A673 (cell line): ENCODE measurements around the gene ANKS3. TPM values are rescaled to one million over a fixed set of nuclear protein-coding genes. Genes with fewer than 3 reads are reported as not detected.

Experiments
- BruUV-seq: library from RNA; stranded (reverse); fragments of 400-500 nt; replicated peaks from 2 replicates; lab custom pipeline; 2021; lab: Mats Ljungman, UMichigan
- CTCF ChIA-PET: fragments of 300-600 bp; sonication (Branson Sonifier 250); formaldehyde crosslinking; loops from one replicate; lab custom pipeline; 2022; ENCODE audit warnings: antibody characterized with exemption; lab: Charles Lee
- POLR2A ChIA-PET: fragments of 300-600 bp; sonication (Branson Sonifier 250); formaldehyde crosslinking; loops from one replicate; lab custom pipeline; 2022; ENCODE audit warnings: antibody characterized with exemption; ENCODE audit not compliant: low non-redundant PET; lab: Charles Lee
- DNase-seq: peaks from one replicate; pipeline ENCODE4 v3.0.0-alpha.2; 2015; ENCODE audit warnings: low spot score
- H3K27ac ChIP-seq: fragments of 200-600 bp; sonication (generic); 2 replicates; pipeline ENCODE4 v1.5.1; 2016; ENCODE audit warnings: mixed run types, low read depth, mild to moderate bottlenecking, mixed read lengths, antibody characterized with exemption, low read length; ENCODE audit not compliant: poor library complexity, severe bottlenecking
- H3K27me3 ChIP-seq: fragments of 200-600 bp; sonication (generic); replicated peaks from 2 replicates; pipeline ENCODE4 v1.6.1; 2017; ENCODE audit warnings: mixed run types, low read depth, mild to moderate bottlenecking, mixed read lengths, antibody characterized with exemption, low read length; ENCODE audit not compliant: insufficient read depth, poor library complexity
- H3K36me3 ChIP-seq: fragments of 200-600 bp; sonication (generic); 2 replicates; pipeline ENCODE4 v1.6.1; 2016; ENCODE audit warnings: mixed run types, mild to moderate bottlenecking, mixed read lengths, antibody characterized with exemption, low read length; ENCODE audit not compliant: insufficient read depth, poor library complexity, severe bottlenecking
- H3K4me1 ChIP-seq: fragments of 200-600 bp; sonication (generic); 2 replicates; pipeline ENCODE4 v1.6.1; 2017; ENCODE audit warnings: mixed run types, mild to moderate bottlenecking, mixed read lengths, antibody characterized with exemption, low read length; ENCODE audit not compliant: insufficient read depth, poor library complexity, severe bottlenecking
- H3K4me3 ChIP-seq: fragments of 200-600 bp; sonication (generic); 2 replicates; pipeline ENCODE4 v1.5.1; 2016; ENCODE audit warnings: low read depth, mixed run types, mild to moderate bottlenecking, mixed read lengths, low read length; ENCODE audit not compliant: poor library complexity, severe bottlenecking
- H3K9me3 ChIP-seq: fragments of 200-600 bp; sonication (generic); 2 replicates; pipeline ENCODE4 v1.6.1; 2016; ENCODE audit warnings: mixed run types, low read depth, mild to moderate bottlenecking, mixed read lengths, antibody characterized with exemption, low read length; ENCODE audit not compliant: poor library complexity, severe bottlenecking
- EZH2 ChIP-seq: fragments of 200-600 bp; sonication (generic); IDR thresholded peaks from 2 replicates; pipeline ENCODE4 v1.6.1; 2017; ENCODE audit warnings: borderline replicate concordance, low read depth, mild to moderate bottlenecking, mixed read lengths, antibody characterized with exemption, low read length; ENCODE audit not compliant: poor library complexity, severe bottlenecking
- intact Hi-C: fragments of 100-400 bp; cut with micrococcal nuclease; formaldehyde crosslinking; loops from one replicate; pipeline ENCODE4 v1.10.0; 2022; ENCODE audit not compliant: unreplicated experiment
- total RNA-seq: library from RNA; stranded (reverse); gene quantifications from 2 replicates; pipeline ENCODE4 v1.2.3, GENCODE V29; 2021
- TF ChIP-seq, protein P1 (sequence below): fragments of 300-800, 200-600 bp; sonication (generic); conservative IDR thresholded peaks from 2 replicates; pipeline ENCODE4 v1.5.1; 2017; ENCODE audit warnings: low read depth, mild to moderate bottlenecking, antibody characterized with exemption, low read length, moderate library complexity, mixed read lengths

The ANKS3 gene
- total RNA-seq, 1 experiment from 2014 or later: 26.9 TPM

DNA sequence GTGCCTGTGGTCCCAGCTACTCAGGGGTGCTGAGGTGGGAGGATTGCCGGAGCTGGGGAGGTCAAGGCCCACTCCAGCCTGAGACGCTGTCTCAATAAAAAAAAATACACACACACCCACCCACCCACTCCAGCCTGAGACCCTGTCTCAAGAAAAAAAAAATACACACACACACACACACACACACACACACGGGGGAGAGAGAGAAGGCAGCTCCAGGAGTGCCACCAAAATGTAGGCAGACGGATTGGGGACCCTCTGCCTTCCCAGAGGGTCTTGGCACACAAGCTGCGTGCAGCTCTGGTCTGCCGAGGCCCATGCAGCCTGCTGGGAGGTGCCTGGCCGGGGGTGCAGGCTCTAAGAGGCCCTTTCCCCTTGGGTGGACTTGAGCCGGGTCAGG lies 46.7 kb downstream of the ANKS3 start:
- POLR2A ChIA-PET: no interaction called here
- Histone ChIP-seq H3K9me3 (no peaks in the 10 kb centered on the region), H3K4me3 (no peak overlapping the region), H3K4me1 (no peaks in the 10 kb centered on the region), H3K27me3 (no peaks in the 10 kb centered on the region), H3K27ac (no peak overlapping the region), H3K36me3 (no peaks in the 10 kb centered on the region)
- no TSS peak for BruUV-seq
- CTCF ChIA-PET: interaction anchor here (0.5 kb wide), 1 partner anchor 131 kb away, joined by 3 read pairs; the partner anchor contains the start of gene C16orf96
- intact Hi-C loops: no loop called here
- DNase-seq: no peak
- TF ChIP-seq, protein P1, sequence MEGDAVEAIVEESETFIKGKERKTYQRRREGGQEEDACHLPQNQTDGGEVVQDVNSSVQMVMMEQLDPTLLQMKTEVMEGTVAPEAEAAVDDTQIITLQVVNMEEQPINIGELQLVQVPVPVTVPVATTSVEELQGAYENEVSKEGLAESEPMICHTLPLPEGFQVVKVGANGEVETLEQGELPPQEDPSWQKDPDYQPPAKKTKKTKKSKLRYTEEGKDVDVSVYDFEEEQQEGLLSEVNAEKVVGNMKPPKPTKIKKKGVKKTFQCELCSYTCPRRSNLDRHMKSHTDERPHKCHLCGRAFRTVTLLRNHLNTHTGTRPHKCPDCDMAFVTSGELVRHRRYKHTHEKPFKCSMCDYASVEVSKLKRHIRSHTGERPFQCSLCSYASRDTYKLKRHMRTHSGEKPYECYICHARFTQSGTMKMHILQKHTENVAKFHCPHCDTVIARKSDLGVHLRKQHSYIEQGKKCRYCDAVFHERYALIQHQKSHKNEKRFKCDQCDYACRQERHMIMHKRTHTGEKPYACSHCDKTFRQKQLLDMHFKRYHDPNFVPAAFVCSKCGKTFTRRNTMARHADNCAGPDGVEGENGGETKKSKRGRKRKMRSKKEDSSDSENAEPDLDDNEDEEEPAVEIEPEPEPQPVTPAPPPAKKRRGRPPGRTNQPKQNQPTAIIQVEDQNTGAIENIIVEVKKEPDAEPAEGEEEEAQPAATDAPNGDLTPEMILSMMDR: no peak
- TF ChIP-seq EZH2: no peak

DNA sequence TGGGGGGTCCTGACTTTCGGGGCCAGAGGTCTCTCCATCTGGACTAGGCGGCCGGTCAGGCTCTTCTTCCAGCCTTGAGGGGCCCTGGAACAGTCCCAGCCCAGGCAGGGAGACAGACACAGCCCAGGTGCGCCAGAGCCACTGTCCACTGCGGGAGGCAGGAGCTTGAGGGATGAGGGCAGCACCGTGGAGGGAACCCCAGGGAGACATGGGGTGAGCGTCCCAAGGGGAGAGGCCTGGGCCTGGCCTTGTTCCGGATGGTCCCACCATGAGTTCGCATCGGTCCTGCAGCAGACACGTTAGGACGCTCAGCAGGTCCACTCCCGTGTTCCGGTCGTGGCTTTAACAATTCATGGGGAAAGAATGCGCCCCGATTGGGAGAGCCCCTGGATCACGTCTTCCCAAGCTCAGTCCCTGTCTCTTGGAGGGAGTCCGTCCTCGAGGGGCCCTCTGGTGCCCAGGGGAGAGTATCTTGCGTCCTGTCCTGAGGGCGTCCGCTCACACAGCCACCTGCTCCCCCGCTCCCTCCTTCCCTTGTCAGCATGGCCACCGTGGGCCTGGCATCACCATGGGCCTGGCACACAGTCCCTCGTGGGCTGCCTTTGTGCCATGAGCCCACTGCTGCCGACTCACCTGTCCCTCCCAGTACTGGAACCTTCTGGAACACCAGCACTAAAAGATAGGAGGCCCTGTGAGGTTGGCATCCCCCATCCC lies 47.4 kb downstream of the ANKS3 start:
- no peaks in the 10 kb centered on the region for H3K36me3 ChIP-seq
- POLR2A ChIA-PET: no interaction called here

DNA sequence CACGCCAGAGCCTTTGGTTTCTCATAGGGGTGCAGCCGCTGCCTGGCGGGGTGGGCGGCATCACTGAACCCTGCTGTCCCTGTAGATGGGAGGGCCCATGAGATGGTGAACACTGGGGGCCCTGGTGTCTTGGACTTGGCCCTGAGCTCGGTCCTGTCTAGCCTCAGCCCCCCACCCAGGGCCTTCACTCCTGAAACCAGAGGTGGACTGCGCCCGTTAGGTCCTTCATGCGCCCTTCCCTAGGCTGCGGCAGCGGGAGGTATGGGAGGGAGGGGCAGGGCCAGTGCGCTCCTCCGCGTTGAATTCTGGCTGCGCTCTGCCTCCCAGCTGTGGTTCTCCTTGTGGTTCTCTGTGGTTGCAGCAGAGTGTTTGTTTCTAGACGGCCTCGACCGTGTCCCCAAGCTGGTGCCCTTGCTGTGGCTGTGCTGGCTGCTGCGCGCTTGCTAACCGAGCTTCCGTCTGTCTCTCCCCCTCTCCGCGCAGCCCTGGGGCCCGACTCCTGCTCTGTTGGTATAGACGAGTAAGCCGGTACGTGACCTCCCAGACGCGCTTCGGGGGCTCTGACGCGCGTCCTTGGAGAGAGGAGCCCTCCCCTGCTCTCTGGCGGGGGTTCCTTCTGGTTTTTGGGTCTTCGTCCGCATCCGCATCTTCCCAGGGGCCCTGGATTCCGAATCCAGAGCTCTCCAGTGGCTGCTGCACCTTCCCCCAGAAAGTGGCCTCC lies 48.1 kb downstream of the ANKS3 start:
- H3K9me3 ChIP-seq: no peaks in the 10 kb centered on the region
- no peaks in the 10 kb centered on the region for H3K27me3 ChIP-seq
- ChIA-PET POLR2A (no interaction called here), CTCF (no interaction called here)
- intact Hi-C loops: no loop called here
- H3K4me1 ChIP-seq: no peaks in the 10 kb centered on the region
- no peak for TF ChIP-seq EZH2
- TF ChIP-seq, protein P1: no peak
- H3K27ac ChIP-seq: no peak overlapping the region
- DNase-seq: no peak
- no peak overlapping the region for H3K4me3 ChIP-seq
- no peaks in the 10 kb centered on the region for H3K36me3 ChIP-seq
- BruUV-seq: no TSS peak

More for the DNA sequence above, 47.4 kb downstream of the ANKS3 start:
- H3K4me3 ChIP-seq: no peak overlapping the region
- H3K9me3 ChIP-seq: no peaks in the 10 kb centered on the region
- no peaks in the 10 kb centered on the region for H3K27me3 ChIP-seq
- intact Hi-C loops: no loop called here
- no peaks in the 10 kb centered on the region for H3K4me1 ChIP-seq
- CTCF ChIA-PET: no interaction called here
- TF ChIP-seq, protein P1: no peak
- no peak for TF ChIP-seq EZH2
- no peak overlapping the region for H3K27ac ChIP-seq
- BruUV-seq: no TSS peak
- DNase-seq: no peak
